ENCODE data around the gene DDX3X.

DDX3X gene

DNA sequence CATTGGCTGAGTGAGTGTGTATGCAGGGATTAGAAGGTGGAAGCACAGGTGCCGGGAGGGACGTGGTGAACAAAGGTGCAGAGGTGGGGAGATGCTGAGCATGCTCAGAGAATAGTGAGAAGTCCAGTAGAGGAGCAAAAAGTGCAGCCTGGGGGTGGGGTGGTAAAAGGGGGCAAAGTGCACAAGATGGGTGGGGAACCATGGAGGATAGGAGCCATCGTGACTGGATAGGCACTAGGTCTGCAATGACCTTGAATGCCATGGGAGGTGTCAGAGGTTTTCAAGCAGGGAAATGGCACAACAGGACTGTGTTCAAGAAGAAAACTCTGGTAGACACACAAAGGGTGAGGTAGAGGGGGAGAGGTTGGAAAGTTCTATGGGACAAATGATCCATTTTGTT is 6.6 kb upstream of the DDX3X start:
- H3K36me3 ChIP-seq (replicated peaks; ENCODE audit: low read depth, low read length) = no peaks in the 10 kb centered on the region

DNA sequence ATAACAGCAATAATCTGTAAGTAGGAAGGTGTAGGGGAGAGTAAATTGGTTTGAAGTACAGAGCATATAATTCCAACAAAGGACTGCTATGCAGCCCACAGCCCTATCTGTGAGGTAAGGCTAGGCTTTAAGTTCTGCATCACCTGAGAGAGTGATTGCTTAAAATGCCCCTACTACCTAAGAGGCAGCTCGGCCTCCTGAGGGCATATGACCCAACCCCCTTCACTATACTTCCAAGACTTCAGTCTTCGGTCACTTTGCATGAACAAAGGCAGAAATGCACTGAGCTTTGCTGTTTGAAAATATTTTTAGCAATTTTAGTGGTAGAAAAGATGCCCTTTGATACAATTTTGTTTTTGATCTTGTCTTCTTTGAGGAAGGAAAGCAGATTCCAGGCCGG is 4.9 kb upstream of the DDX3X start:
- peaks cover 7% of the 10 kb centered on the region for H3K79me2 ChIP-seq (ENCODE audit: low read length)
- no peaks in the 10 kb centered on the region for H3K27me3 ChIP-seq (ENCODE audit: low read depth, low read length)
- TF ChIP-seq, protein P1, sequence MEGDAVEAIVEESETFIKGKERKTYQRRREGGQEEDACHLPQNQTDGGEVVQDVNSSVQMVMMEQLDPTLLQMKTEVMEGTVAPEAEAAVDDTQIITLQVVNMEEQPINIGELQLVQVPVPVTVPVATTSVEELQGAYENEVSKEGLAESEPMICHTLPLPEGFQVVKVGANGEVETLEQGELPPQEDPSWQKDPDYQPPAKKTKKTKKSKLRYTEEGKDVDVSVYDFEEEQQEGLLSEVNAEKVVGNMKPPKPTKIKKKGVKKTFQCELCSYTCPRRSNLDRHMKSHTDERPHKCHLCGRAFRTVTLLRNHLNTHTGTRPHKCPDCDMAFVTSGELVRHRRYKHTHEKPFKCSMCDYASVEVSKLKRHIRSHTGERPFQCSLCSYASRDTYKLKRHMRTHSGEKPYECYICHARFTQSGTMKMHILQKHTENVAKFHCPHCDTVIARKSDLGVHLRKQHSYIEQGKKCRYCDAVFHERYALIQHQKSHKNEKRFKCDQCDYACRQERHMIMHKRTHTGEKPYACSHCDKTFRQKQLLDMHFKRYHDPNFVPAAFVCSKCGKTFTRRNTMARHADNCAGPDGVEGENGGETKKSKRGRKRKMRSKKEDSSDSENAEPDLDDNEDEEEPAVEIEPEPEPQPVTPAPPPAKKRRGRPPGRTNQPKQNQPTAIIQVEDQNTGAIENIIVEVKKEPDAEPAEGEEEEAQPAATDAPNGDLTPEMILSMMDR (IDR thresholded peaks at IDR 0.05; ENCODE audit: low read depth, low read length) = no peak
- no peak for TF ChIP-seq EZH2phosphoT487 (IDR thresholded peaks at IDR 0.05; ENCODE audit: low read depth)
- no peak overlapping the region for H3K9ac ChIP-seq (ENCODE audit: low read length)
- no peaks in the 10 kb centered on the region for H4K20me1 ChIP-seq (ENCODE audit: insufficient read depth, low read length)
- peaks cover under 1% of the 10 kb centered on the region for H3K36me3 ChIP-seq (replicated peaks; ENCODE audit: low read depth, low read length)
- H3K27ac ChIP-seq (ENCODE audit: low read length) = no peak overlapping the region
- H2AFZ ChIP-seq (ENCODE audit: low read depth, low read length) = no peak overlapping the region
- no peaks in the 10 kb centered on the region for H3K9me3 ChIP-seq (ENCODE audit: insufficient read depth, low read length)
- no peak overlapping the region for H3K4me3 ChIP-seq (ENCODE audit: low read length)
- H3K4me1 ChIP-seq (ENCODE audit: low read length) = peaks cover 12% of the 10 kb centered on the region
- H3K4me2 ChIP-seq (ENCODE audit: low read length) = no peak overlapping the region

More for the DNA sequence above, 6.6 kb upstream of the DDX3X start:
- Histone ChIP-seq H3K79me2 (ENCODE audit: low read length) (no peaks in the 10 kb centered on the region), H3K4me2 (ENCODE audit: low read length) (no peak overlapping the region), H3K9ac (ENCODE audit: low read length) (no peak overlapping the region), H3K27ac (ENCODE audit: low read length) (no peak overlapping the region), H2AFZ (ENCODE audit: low read depth, low read length) (no peak overlapping the region), H4K20me1 (ENCODE audit: insufficient read depth, low read length) (no peaks in the 10 kb centered on the region), H3K27me3 (ENCODE audit: low read depth, low read length) (no peaks in the 10 kb centered on the region), H3K9me3 (ENCODE audit: insufficient read depth, low read length) (no peaks in the 10 kb centered on the region), H3K4me1 (ENCODE audit: low read length) (peaks cover 12% of the 10 kb centered on the region), H3K4me3 (ENCODE audit: low read length) (no peak overlapping the region)
- TF ChIP-seq, protein P1 (IDR thresholded peaks at IDR 0.05; ENCODE audit: low read depth, low read length) = no peak
- no peak for TF ChIP-seq EZH2phosphoT487 (IDR thresholded peaks at IDR 0.05; ENCODE audit: low read depth)

DNA sequence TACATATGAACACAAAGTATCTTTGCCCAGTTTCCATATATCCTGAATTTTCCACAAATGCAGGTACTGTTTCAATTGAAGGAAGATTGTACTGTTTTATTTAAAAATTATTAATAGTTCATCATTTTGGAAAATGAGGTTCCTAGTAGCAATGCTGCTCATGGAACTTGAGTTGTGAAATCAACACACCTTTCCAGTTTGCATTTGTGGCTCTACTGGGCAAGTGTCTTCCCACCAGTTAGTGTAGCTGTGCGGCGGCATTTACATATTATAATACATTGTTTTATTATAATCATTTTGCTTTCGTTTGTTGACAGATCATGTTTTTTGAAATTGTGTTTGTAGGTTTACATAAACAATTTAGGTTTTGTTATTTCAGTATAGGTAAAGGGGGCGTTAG is 2.0 kb upstream of the DDX3X start:
- H3K9me3 ChIP-seq (ENCODE audit: insufficient read depth, low read length) = no peaks in the 10 kb centered on the region
- peak overlapping the region; percentile 91 for H3K4me2 ChIP-seq (ENCODE audit: low read length)
- TF ChIP-seq, protein P1 (IDR thresholded peaks at IDR 0.05; ENCODE audit: low read depth, low read length) = no peak
- no peak for TF ChIP-seq EZH2phosphoT487 (IDR thresholded peaks at IDR 0.05; ENCODE audit: low read depth)
- H3K27ac ChIP-seq (ENCODE audit: low read length) = peak overlapping the region; percentile 98
- H3K27me3 ChIP-seq (ENCODE audit: low read depth, low read length) = no peaks in the 10 kb centered on the region
- H2AFZ ChIP-seq (ENCODE audit: low read depth, low read length) = peak overlapping the region; percentile 90
- peak overlapping the region; percentile 100 for H3K9ac ChIP-seq (ENCODE audit: low read length)
- H3K4me3 ChIP-seq (ENCODE audit: low read length) = peak overlapping the region; percentile 99
- H4K20me1 ChIP-seq (ENCODE audit: insufficient read depth, low read length) = peaks cover 21% of the 10 kb centered on the region
- H3K4me1 ChIP-seq (ENCODE audit: low read length) = peaks cover 26% of the 10 kb centered on the region
- H3K36me3 ChIP-seq (replicated peaks; ENCODE audit: low read depth, low read length) = peaks cover 17% of the 10 kb centered on the region
- peaks cover 36% of the 10 kb centered on the region for H3K79me2 ChIP-seq (ENCODE audit: low read length)

DNA sequence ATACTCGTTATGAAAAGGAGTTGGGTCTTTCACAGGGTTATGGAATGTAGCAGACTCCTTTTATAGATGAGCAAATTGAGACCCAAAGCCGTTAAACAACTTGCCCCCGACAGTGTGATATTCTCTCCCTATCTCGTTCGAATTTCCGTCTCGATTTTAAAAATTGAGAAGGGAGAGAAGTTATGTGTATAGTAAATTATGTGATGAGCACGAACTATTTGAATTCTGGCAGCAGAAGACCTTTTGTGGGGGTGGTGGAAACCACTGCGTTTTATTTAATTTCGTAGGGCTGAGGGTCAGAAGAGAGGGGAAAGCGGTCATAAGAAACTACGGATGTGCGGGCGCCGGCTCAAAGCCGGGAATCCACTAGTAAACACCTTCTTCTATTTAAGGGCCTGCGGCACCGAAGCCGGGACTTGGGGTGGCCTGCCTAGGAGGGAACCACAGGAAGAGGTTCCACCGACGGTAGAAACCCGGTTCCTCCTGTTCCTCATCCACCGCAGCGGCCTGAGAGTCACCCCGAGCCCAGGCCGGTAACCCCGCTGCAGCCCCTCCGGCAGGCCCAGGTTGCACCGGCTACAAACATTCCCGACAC is 1.5 kb upstream of the DDX3X start:
- H4K20me1 ChIP-seq (ENCODE audit: insufficient read depth, low read length) = peaks cover 26% of the 10 kb centered on the region
- H3K27me3 ChIP-seq (ENCODE audit: low read depth, low read length) = no peaks in the 10 kb centered on the region
- H3K36me3 ChIP-seq (replicated peaks; ENCODE audit: low read depth, low read length) = peaks cover 17% of the 10 kb centered on the region
- H3K4me2 ChIP-seq (ENCODE audit: low read length) = peak overlapping the region; percentile 91
- H3K27ac ChIP-seq (ENCODE audit: low read length) = peak overlapping the region; percentile 98
- H3K4me3 ChIP-seq (ENCODE audit: low read length) = peak overlapping the region; percentile 99
- H3K79me2 ChIP-seq (ENCODE audit: low read length) = peaks cover 41% of the 10 kb centered on the region
- H3K4me1 ChIP-seq (ENCODE audit: low read length) = peaks cover 31% of the 10 kb centered on the region
- peak overlapping the region; percentile 100 for H3K9ac ChIP-seq (ENCODE audit: low read length)
- TF ChIP-seq, protein P1 (IDR thresholded peaks at IDR 0.05; ENCODE audit: low read depth, low read length) = no peak
- no peak for TF ChIP-seq EZH2phosphoT487 (IDR thresholded peaks at IDR 0.05; ENCODE audit: low read depth)
- H3K9me3 ChIP-seq (ENCODE audit: insufficient read depth, low read length) = no peaks in the 10 kb centered on the region
- H2AFZ ChIP-seq (ENCODE audit: low read depth, low read length) = peak overlapping the region; percentile 46; the same call in 1 of the 2 replicates

Measured in OCI-LY3 (cell line).